Subcutaneous adipose tissue (tissue), 4 donors: ENCODE data around the gene SEC14L1. TPM values are rescaled to one million over a fixed set of nuclear protein-coding genes. Genes with fewer than 3 reads are reported as not detected.

Experiments used
- total RNA-seq, 4 donors: library from RNA; depleted of rRNA; stranded (reverse); fragments of >200 nt; gene quantifications; one replicate each; pipeline ENCODE4 v1.1.0, GENCODE V29; 2016
- TF ChIP-seq, protein P1 (sequence below): fragments of 450-650 bp; IDR thresholded peaks from one replicate; pipeline ENCODE4 v1.5.1; 2016; ENCODE audit warnings: low read depth, mild to moderate bottlenecking, control low read depth, antibody characterized with exemption, moderate library complexity

The SEC14L1 gene
- 100 to 1,000 TPM in 2 of 4 donors, 10 to 100 TPM in 2; 61.9 to 309 (median 119) TPM for total RNA-seq

DNA sequence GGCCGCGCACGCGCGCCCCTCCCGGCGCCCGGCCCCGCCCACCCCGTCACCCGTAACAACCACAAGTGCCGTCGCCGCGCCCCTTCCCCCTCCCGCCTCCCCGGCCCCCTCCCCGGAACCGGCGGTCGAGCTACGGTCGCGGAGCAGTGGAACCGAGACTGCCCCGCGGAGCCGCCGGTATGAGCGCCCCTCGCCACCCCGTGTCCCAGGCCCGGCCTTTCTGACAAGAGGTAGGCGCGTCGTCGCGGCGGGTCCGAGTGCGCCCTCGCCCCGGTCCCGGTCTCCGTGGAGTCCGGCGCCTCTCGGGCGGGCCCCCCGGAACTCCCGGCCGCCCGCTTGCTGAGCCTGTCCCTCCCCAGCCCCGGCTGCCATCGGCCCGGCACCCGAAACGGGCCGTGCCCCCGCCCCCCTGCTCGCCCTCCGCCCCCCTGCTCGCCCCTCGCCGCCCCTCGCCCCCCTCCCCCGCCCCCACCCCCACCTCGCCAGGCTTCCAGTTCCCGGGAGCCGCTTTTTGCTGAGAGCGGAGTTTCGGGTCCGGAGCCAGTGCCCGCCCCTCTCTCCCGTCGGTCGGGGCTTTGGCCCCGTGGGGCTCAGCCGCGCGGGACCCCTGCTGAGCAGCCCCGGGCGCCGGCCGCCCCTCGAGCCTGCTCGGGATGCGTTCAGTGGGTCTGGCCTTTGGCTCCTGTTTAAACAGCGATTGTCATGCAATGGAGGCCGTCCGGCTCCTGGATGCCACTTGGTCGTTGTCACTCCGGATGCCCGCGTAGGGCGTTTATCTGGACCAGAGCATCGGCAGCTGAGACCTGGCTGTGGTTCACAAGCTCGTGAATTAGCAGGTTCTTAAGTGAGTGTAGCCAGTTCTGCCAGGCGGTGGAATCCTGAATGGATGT lies at the start of gene SEC14L1:
SEC14L1 (plus strand) TSS at position 92 of the 890 bp plus-strand sequence. CDS start 2,628 bp downstream, outside the sequence.
- TF ChIP-seq, protein P1, sequence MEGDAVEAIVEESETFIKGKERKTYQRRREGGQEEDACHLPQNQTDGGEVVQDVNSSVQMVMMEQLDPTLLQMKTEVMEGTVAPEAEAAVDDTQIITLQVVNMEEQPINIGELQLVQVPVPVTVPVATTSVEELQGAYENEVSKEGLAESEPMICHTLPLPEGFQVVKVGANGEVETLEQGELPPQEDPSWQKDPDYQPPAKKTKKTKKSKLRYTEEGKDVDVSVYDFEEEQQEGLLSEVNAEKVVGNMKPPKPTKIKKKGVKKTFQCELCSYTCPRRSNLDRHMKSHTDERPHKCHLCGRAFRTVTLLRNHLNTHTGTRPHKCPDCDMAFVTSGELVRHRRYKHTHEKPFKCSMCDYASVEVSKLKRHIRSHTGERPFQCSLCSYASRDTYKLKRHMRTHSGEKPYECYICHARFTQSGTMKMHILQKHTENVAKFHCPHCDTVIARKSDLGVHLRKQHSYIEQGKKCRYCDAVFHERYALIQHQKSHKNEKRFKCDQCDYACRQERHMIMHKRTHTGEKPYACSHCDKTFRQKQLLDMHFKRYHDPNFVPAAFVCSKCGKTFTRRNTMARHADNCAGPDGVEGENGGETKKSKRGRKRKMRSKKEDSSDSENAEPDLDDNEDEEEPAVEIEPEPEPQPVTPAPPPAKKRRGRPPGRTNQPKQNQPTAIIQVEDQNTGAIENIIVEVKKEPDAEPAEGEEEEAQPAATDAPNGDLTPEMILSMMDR: no peak

DNA sequence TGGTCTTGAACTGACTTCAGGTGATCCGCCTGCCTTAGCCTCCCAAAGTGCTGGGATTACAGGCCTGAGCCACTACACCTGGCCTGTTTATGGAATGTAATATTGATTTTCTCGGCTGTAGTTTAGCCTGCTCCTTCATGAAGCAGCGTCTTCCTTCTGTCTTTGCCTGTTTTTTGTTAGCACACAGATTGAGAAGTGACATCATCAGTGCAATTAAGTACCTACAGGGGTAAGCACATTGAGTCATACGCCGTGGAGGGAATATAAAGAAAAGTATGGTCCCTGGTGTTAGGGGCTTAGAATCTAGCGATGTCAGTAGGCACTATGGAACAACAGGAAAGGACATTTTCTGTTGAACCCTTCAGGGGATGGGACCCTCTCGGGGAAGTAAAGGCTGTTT lies 48.7 kb upstream of the SEC14L1 start:
- TF ChIP-seq, protein P1: no peak

DNA sequence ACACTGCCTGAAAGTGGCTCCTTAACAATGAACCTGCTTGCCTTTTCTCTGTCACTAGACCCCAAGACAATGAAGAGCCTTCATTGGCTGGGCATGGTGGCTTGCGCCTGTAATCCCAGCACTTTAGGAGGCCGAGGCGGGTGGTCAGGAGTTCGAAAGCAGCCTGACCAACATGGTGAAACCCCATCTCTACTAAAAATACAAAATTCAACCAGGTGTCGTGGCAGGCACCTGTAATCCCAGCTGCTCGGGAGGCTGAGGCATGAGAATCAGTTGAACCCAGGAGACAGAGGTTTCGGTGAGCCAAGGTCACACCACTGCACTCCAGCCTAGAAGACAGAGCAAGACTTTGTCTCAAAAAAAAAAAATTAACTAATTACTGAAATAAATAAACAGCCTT lies 45.3 kb upstream of the SEC14L1 start:
- TF ChIP-seq, protein P1: no peak

DNA sequence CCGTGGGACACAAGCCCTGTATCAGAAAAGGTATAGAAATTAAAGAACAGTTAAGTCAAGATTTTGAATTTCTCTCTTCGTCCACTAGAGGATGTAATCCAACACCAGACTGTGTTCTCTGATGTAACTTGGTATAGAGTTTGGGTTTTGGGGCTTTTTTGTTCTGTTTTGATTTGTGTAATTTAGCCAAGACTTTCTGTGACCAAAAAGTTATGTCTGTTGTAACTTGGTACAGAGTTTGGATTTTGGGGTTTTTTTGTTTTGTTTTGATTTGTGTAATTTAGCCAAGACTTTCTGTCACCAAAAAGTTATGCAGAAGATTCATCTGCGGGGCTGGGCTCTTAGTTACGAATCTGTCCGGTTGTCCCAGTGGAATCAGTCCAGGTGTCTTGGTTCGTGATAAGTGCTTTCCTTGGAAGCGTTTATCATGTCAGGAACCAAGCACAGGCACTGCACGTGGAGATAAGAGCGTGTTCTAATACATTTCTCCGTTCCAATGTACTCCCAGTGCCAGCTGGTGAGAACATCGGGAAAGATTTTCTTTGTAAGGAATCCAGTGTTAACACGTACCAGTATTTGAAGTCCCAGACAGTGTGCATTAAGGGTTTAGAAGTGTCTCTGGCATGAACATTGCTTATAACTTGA lies 44.1 kb upstream of the SEC14L1 start:
- TF ChIP-seq, protein P1: no peak

DNA sequence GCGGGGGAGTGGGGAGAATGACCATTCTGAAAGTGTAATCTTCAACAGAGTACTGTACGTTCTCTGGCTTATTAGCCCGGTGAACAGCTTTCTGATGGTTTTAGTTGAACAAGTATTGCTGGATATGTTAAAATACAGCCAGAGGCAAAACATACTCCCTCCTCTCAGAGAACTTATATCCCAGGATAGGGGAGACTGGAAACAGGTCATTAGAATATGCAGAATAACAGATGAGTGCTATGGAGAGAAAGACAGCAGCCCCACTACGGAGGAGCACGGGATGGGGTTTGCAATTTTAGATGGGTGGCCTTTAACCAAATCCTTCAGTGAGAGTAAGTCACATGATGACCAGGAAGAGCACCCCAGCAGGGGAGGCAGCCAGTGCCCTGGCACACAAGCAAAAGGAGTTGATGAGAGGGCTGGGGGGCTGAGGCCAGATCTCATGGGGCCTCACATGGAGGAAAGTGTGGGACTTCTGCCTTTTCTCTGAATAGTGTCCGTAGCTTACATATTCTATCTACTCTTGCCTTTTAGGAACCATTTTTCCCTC lies 43.1 kb upstream of the SEC14L1 start:
- TF ChIP-seq, protein P1: no peak

DNA sequence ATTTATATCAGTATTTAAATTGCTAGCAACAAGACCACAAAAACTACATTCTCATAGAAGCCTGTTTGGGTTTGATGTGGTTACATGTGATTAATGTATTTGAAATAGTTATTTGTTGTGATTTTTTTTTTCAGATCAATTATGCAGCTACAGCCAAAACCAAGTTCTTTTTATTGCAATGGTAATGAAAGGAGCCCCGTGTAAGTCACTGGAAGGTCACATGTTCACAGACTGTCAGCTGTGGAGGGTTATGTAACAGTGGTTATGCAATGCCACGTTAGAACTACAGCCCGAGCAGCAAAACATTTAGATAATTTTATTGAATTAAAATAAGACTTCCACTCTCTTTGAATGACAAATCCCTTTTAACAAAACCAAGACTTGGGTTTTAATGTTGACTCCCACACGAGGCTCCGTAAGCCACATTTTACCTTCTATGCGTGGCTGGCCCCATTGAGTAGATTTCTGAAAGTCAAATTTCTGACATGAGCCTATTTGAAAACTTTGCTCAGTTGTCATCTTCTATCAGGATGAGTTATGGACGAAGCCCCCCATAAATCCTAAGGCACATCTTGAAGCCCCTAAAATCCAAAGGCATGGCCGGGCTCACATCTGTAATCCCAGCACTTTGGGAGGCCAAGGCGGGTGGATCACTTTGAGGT lies 41.8 kb upstream of the SEC14L1 start:
- TF ChIP-seq, protein P1: no peak

DNA sequence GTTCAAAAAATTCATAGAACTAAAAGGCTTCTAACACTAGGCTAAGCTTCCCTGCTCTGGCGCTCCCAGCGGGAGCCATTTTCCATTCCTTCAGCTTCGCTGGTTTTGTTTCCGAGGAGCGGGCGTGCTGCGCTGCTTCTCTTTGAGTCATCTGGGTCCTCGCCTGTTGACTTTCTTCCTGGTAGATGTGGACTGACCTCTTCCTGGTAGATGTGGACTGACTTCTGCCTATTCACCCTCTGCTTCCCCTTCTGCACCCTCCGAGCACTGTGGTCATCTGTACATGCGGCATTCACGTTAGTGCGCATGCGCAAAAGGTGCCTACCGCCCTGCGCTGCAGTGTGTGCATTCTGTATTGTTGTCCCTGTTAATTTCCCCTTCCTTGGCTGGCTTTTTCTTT lies 40.8 kb upstream of the SEC14L1 start:
- TF ChIP-seq, protein P1: no peak
